Neural progenitor cell (in vitro differentiated cells): ENCODE data around the gene ZNF300. TPM values are rescaled to one million over a fixed set of nuclear protein-coding genes. Genes with fewer than 3 reads are reported as not detected.

Source experiments
- DNase-seq: peaks from one replicate; pipeline ENCODE4 v3.0.0-alpha.2; 2016; ENCODE audit warnings: low spot score
- H2AFZ ChIP-seq: fragments of 200-600 bp; sonication (generic); replicated peaks from 2 replicates; pipeline ENCODE4 v1.6.1; 2016; ENCODE audit warnings: antibody characterized with exemption
- H3F3A ChIP-seq: fragments of 200-600 bp; sonication (generic); 2 replicates; pipeline ENCODE4 v1.6.1; 2016; ENCODE audit warnings: antibody characterized with exemption, low read depth
- H3K27ac ChIP-seq: fragments of 200-600 bp; sonication (generic); 2 replicates; pipeline ENCODE4 v1.5.1; 2016; ENCODE audit warnings: mild to moderate bottlenecking
- H3K27me3 ChIP-seq: fragments of 200-600 bp; sonication (generic); 2 replicates; pipeline ENCODE4 v1.6.1; 2016; ENCODE audit warnings: mild to moderate bottlenecking, moderate library complexity
- H3K36me3 ChIP-seq: fragments of 200-600 bp; sonication (generic); 2 replicates; pipeline ENCODE4 v1.5.1; 2016
- H3K4me1 ChIP-seq: fragments of 200-600 bp; sonication (generic); 2 replicates; pipeline ENCODE4 v1.6.1; 2016; ENCODE audit warnings: mixed run types
- H3K4me2 ChIP-seq: fragments of 200-600 bp; sonication (generic); 2 replicates; pipeline ENCODE4 v1.6.1; 2016
- H3K4me3 ChIP-seq: fragments of 200-600 bp; sonication (generic); 2 replicates; pipeline ENCODE4 v1.5.1; 2016
- H3K79me2 ChIP-seq: fragments of 200-600 bp; sonication (generic); 2 replicates; pipeline ENCODE4 v1.6.1; 2016; ENCODE audit warnings: low read depth
- H3K9ac ChIP-seq: fragments of 200-600 bp; sonication (generic); 2 replicates; pipeline ENCODE4 v1.6.1; 2016
- H3K9me3 ChIP-seq: fragments of 200-600 bp; sonication (generic); 2 replicates; pipeline ENCODE4 v1.5.1; 2016; ENCODE audit warnings: low read depth
- H4K20me1 ChIP-seq: fragments of 200-600 bp; sonication (generic); 2 replicates; pipeline ENCODE4 v1.6.1; 2016; ENCODE audit warnings: low read depth
- H3K27ac Mint-ChIP-seq: 3 replicates; pipeline ENCODE4 v1.8.0; 2021; ENCODE audit warnings: mixed read lengths
- H3K27me3 Mint-ChIP-seq: 2 replicates; pipeline ENCODE4 v1.8.0; 2022; ENCODE audit warnings: low read depth, mild to moderate bottlenecking, inconsistent platforms, moderate library complexity, mixed read lengths; ENCODE audit not compliant: insufficient read depth
- H3K36me3 Mint-ChIP-seq: 3 replicates; pipeline ENCODE4 v1.8.0; 2021; ENCODE audit warnings: mixed read lengths
- H3K4me1 Mint-ChIP-seq: 3 replicates; pipeline ENCODE4 v1.8.0; 2021; ENCODE audit warnings: mixed read lengths
- H3K4me3 Mint-ChIP-seq: 3 replicates; pipeline ENCODE4 v1.8.0; 2021; ENCODE audit warnings: mild to moderate bottlenecking, moderate library complexity, mixed read lengths
- H3K9me3 Mint-ChIP-seq: 3 replicates; pipeline ENCODE4 v1.8.0; 2020; ENCODE audit warnings: mixed read lengths
- EZH2 ChIP-seq: fragments of 200-600 bp; sonication (generic); IDR thresholded peaks from 2 replicates; pipeline ENCODE4 v1.6.1; 2017; ENCODE audit warnings: antibody characterized with exemption, mild to moderate bottlenecking, moderate library complexity
- EZH2phosphoT487 ChIP-seq: fragments of 200-600 bp; sonication (generic); IDR thresholded peaks from 2 replicates; pipeline ENCODE4 v1.6.1; 2017; ENCODE audit warnings: antibody characterized with exemption
- total RNA-seq: library from RNA; depleted of rRNA; stranded (reverse); fragments of >200 nt; gene quantifications from 2 replicates; pipeline ENCODE4 v1.2.3, GENCODE V29; 2015; ENCODE audit warnings: low replicate concordance
- TF ChIP-seq, protein P1 (sequence below): fragments of 200-600 bp; sonication (generic); IDR thresholded peaks from 2 replicates; pipeline ENCODE4 v1.5.1; 2017; ENCODE audit warnings: antibody characterized with exemption, mild to moderate bottlenecking

Gene ZNF300
- total RNA-seq, 1 donor from 2014 or later: 28.8 TPM

DNA sequence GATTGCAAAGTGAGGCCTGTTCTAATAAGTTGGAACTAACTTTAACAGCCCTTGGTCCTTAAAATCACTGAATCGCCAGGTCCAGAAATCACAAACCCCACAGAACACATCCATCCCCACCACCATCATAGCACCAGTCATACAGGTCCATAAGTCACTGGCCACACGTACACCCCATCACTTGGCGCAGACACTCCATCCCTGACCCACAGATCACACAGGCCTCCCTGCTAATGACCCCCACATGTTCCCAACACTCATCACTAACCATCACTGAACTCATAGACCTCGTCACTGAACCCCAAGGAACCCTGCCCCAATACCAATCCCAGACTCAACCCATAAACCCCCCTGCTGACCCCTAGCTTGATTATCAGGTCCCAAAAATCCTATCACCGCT, 41.2 kb upstream of the ZNF300 start:
- Histone ChIP-seq H2AFZ (no peak overlapping the region), H3K79me2 (no peaks in the 10 kb centered on the region), H3K27me3 (no peaks in the 10 kb centered on the region), H3K4me1 (no peaks in the 10 kb centered on the region), H3K4me2 (no peak overlapping the region), H3K9ac (no peak overlapping the region), H3F3A (no peaks in the 10 kb centered on the region), H3K27ac (no peak overlapping the region), H3K36me3 (no peaks in the 10 kb centered on the region), H4K20me1 (no peaks in the 10 kb centered on the region), H3K9me3 (peaks cover 18% of the 10 kb centered on the region), H3K4me3 (no peak overlapping the region)
- H3K4me3 Mint-ChIP-seq: no peak overlapping the region
- no peaks in the 10 kb centered on the region for H3K36me3 Mint-ChIP-seq
- H3K27ac Mint-ChIP-seq: no peak overlapping the region
- TF ChIP-seq, protein P1, sequence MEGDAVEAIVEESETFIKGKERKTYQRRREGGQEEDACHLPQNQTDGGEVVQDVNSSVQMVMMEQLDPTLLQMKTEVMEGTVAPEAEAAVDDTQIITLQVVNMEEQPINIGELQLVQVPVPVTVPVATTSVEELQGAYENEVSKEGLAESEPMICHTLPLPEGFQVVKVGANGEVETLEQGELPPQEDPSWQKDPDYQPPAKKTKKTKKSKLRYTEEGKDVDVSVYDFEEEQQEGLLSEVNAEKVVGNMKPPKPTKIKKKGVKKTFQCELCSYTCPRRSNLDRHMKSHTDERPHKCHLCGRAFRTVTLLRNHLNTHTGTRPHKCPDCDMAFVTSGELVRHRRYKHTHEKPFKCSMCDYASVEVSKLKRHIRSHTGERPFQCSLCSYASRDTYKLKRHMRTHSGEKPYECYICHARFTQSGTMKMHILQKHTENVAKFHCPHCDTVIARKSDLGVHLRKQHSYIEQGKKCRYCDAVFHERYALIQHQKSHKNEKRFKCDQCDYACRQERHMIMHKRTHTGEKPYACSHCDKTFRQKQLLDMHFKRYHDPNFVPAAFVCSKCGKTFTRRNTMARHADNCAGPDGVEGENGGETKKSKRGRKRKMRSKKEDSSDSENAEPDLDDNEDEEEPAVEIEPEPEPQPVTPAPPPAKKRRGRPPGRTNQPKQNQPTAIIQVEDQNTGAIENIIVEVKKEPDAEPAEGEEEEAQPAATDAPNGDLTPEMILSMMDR: no peak
- TF ChIP-seq EZH2 (no peak), EZH2phosphoT487 (no peak)
- DNase-seq: no peak
- H3K9me3 Mint-ChIP-seq: peaks cover 36% of the 10 kb centered on the region
- no peaks in the 10 kb centered on the region for H3K4me1 Mint-ChIP-seq
- H3K27me3 Mint-ChIP-seq: peaks cover 7% of the 10 kb centered on the region

DNA sequence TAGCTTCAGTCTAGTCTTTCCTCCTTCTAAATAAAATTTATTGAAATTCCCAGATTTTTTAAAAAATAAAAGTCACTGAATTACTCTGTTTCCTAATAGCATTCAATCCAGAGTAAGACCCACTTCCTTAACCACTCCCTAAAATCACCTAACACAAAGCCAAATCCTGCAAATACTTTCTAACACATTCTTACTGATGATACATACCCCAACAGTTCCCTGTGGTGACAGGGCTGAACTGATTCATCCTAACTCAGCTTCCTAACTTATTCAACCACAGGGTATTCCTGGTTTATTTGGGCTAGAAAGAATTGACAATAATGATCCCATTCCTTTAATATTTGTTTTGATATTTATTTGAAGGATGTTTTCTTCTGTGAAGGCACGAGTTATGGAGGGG, 40.7 kb upstream of the ZNF300 start:
- no peaks in the 10 kb centered on the region for H3K36me3 ChIP-seq
- H3K4me3 ChIP-seq: no peak overlapping the region
- Mint-ChIP-seq H3K27me3 (peaks cover 7% of the 10 kb centered on the region), H3K36me3 (no peaks in the 10 kb centered on the region), H3K4me1 (no peaks in the 10 kb centered on the region), H3K4me3 (no peak overlapping the region), H3K9me3 (peaks cover 31% of the 10 kb centered on the region), H3K27ac (no peak overlapping the region)
- TF ChIP-seq EZH2 (no peak), EZH2phosphoT487 (no peak)
- no peaks in the 10 kb centered on the region for H3K4me1 ChIP-seq
- no peaks in the 10 kb centered on the region for H3K27me3 ChIP-seq
- peaks cover 17% of the 10 kb centered on the region for H3K9me3 ChIP-seq
- DNase-seq: no peak
- H4K20me1 ChIP-seq: no peaks in the 10 kb centered on the region
- no peak overlapping the region for H2AFZ ChIP-seq
- H3K27ac ChIP-seq: no peak overlapping the region
- H3K9ac ChIP-seq: no peak overlapping the region
- no peaks in the 10 kb centered on the region for H3K79me2 ChIP-seq
- H3K4me2 ChIP-seq: no peak overlapping the region
- H3F3A ChIP-seq: no peaks in the 10 kb centered on the region

DNA sequence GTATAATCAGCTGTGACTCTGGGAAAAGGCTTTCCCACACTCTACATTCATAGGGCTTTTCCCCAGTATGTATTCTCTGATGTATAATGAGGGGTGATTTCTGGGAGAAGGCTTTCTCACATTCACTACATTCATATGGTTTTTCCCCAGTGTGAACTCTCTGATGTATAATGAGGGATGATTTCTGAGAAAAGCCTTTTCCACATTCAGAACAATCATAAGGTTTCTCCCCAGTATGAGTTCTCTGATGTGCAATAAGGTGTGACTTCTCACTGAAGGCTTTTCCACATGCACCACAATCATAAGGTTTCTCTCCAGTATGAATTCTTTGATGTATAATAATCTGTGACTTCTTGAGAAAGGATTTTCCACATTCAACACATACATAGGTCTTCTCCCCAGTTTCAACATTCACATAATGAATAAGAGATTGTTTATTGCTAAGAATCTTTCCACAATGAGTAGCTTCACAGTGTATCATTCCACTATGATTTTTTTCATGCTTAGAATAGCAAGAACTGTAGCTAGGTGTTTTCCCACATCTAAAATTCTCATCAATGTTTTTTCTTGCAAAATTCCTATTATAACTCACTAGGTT, 26.7 kb upstream of the ZNF300 start:
- Histone ChIP-seq H2AFZ (no peak overlapping the region), H3K27ac (no peak overlapping the region), H3K9me3 (peaks cover 38% of the 10 kb centered on the region), H3K9ac (no peak overlapping the region), H3K4me1 (no peaks in the 10 kb centered on the region), H3K36me3 (no peaks in the 10 kb centered on the region), H3K79me2 (no peaks in the 10 kb centered on the region), H4K20me1 (no peaks in the 10 kb centered on the region), H3K4me2 (no peak overlapping the region), H3K4me3 (no peak overlapping the region), H3K27me3 (no peaks in the 10 kb centered on the region), H3F3A (no peaks in the 10 kb centered on the region)
- DNase-seq: no peak
- TF ChIP-seq EZH2phosphoT487 (no peak), EZH2 (no peak)
- TF ChIP-seq, protein P1: no peak
- Mint-ChIP-seq H3K27me3 (peaks cover 5% of the 10 kb centered on the region), H3K27ac (no peak overlapping the region), H3K4me1 (no peaks in the 10 kb centered on the region), H3K4me3 (no peak overlapping the region), H3K36me3 (no peaks in the 10 kb centered on the region), H3K9me3 (peaks cover 73% of the 10 kb centered on the region)

DNA sequence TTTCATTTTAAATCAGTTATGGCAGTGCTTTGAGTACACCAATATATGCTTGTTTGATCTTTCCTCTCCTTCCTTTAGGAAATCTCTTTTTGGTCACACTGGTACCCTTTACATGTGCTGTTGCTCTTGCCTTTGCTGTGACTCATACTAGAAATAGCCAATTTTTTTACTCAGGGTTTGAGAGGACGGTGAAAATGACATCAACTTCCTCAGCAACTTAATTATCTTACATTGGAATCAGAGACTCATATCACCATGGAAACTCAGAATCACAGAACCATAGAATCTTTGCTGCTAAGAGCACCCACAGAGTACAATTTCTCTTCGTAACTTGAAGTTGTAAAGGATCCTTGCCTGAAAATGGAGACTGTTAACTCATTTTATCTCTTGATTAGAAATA, 13.8 kb upstream of the ZNF300 start:
- no peaks in the 10 kb centered on the region for H3K27me3 ChIP-seq
- no peak overlapping the region for H3K4me2 ChIP-seq
- peaks cover 16% of the 10 kb centered on the region for H3K9me3 Mint-ChIP-seq
- H3F3A ChIP-seq: no peaks in the 10 kb centered on the region
- no peaks in the 10 kb centered on the region for H3K79me2 ChIP-seq
- H3K27ac Mint-ChIP-seq: no peak overlapping the region
- TF ChIP-seq EZH2phosphoT487 (no peak), EZH2 (no peak)
- TF ChIP-seq, protein P1: no peak
- H3K4me3 Mint-ChIP-seq: no peak overlapping the region
- no peaks in the 10 kb centered on the region for H3K4me1 ChIP-seq
- H3K36me3 ChIP-seq: no peaks in the 10 kb centered on the region
- no peak overlapping the region for H3K27ac ChIP-seq
- no peaks in the 10 kb centered on the region for H4K20me1 ChIP-seq
- H3K9ac ChIP-seq: no peak overlapping the region
- H3K4me1 Mint-ChIP-seq: no peaks in the 10 kb centered on the region
- H2AFZ ChIP-seq: no peak overlapping the region
- DNase-seq: no peak
- peaks cover 32% of the 10 kb centered on the region for H3K9me3 ChIP-seq
- H3K27me3 Mint-ChIP-seq: no peaks in the 10 kb centered on the region
- no peak overlapping the region for H3K4me3 ChIP-seq
- H3K36me3 Mint-ChIP-seq: no peaks in the 10 kb centered on the region
